ENCODE measurements around the gene ADAM22.

DNA sequence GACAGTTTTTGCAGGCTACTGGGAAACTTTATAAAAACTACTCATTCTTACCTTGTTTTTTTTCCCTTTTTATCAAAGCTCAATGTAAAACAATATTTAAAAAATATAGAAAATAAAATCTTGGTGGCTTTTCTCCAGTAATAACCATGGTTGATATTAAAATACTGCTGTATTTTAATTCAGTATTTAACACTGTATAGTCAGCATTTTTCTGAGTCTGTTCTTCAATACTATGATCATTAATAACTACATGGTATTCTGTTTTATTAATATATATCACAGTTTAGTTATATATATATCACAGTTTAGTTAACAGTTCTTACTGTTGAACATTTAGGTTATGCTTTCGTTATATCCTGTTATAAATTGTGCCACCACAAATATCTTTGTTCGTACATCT is 207.4 kb downstream of the ADAM22 start:
- TF ChIP-seq, protein P1, sequence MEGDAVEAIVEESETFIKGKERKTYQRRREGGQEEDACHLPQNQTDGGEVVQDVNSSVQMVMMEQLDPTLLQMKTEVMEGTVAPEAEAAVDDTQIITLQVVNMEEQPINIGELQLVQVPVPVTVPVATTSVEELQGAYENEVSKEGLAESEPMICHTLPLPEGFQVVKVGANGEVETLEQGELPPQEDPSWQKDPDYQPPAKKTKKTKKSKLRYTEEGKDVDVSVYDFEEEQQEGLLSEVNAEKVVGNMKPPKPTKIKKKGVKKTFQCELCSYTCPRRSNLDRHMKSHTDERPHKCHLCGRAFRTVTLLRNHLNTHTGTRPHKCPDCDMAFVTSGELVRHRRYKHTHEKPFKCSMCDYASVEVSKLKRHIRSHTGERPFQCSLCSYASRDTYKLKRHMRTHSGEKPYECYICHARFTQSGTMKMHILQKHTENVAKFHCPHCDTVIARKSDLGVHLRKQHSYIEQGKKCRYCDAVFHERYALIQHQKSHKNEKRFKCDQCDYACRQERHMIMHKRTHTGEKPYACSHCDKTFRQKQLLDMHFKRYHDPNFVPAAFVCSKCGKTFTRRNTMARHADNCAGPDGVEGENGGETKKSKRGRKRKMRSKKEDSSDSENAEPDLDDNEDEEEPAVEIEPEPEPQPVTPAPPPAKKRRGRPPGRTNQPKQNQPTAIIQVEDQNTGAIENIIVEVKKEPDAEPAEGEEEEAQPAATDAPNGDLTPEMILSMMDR (IDR thresholded peaks at IDR 0.05): no peak
- TF ChIP-seq POLR2A (IDR thresholded peaks at IDR 0.05) (no peak), EP300 (IDR thresholded peaks at IDR 0.05) (no peak)
